Osteoblast (primary cell): ENCODE data around the gene FKBP11. TPM values are rescaled to one million over a fixed set of nuclear protein-coding genes. Genes with fewer than 3 reads are reported as not detected.

Experiments
- DNase-seq: peaks from one replicate; pipeline ENCODE4 v3.0.0; 2011; ENCODE audit warnings: low spot score, mixed read lengths; ENCODE audit not compliant: insufficient read length; ENCODE audit errors: missing footprints
- H2AFZ ChIP-seq: 2 replicates; pipeline ENCODE4 v1.6.0; 2011; ENCODE audit warnings: mild to moderate bottlenecking, low read length
- H3K27ac ChIP-seq: 2 replicates; pipeline ENCODE4 v1.5.1; 2011; ENCODE audit warnings: mild to moderate bottlenecking, low read depth, low read length, moderate library complexity
- H3K27me3 ChIP-seq: 2 replicates; pipeline ENCODE4 v1.6.0; 2012; ENCODE audit warnings: mild to moderate bottlenecking, control low read depth, inconsistent platforms, low read length, moderate library complexity; ENCODE audit not compliant: insufficient read depth
- H3K36me3 ChIP-seq: 2 replicates; pipeline ENCODE4 v1.5.1; 2011; ENCODE audit warnings: mild to moderate bottlenecking, low read length, control low read depth, moderate library complexity; ENCODE audit not compliant: insufficient read depth
- H3K4me1 ChIP-seq: 2 replicates; pipeline ENCODE4 v1.5.1; 2011; ENCODE audit warnings: mild to moderate bottlenecking, low read length, control low read depth, moderate library complexity; ENCODE audit not compliant: insufficient read depth
- H3K4me2 ChIP-seq: 2 replicates; pipeline ENCODE4 v1.6.0; 2011; ENCODE audit warnings: mild to moderate bottlenecking, low read length; ENCODE audit not compliant: insufficient read depth
- H3K4me3 ChIP-seq: fragments of 200-600 bp; sonication (generic); 3 replicates; pipeline ENCODE4 v1.5.1; 2012; ENCODE audit warnings: mild to moderate bottlenecking, low read length, inconsistent platforms; ENCODE audit not compliant: insufficient read depth
- H3K79me2 ChIP-seq: 2 replicates; pipeline ENCODE4 v1.6.0; 2012; ENCODE audit warnings: mild to moderate bottlenecking, low read length, control low read depth, inconsistent platforms; ENCODE audit not compliant: insufficient read depth
- H3K9me3 ChIP-seq: 2 replicates; pipeline ENCODE4 v1.5.1; 2011; ENCODE audit warnings: low read depth, low read length, control low read depth
- H4K20me1 ChIP-seq: 2 replicates; pipeline ENCODE4 v1.6.0; 2012; ENCODE audit warnings: mild to moderate bottlenecking, low read length, control low read depth; ENCODE audit not compliant: insufficient read depth
- CTCF ChIP-seq: IDR thresholded peaks from 2 replicates; pipeline ENCODE4 v1.5.1; 2011; ENCODE audit warnings: mild to moderate bottlenecking, low read depth, low read length, moderate library complexity; ENCODE audit errors: extremely low read depth
- total RNA-seq: library from RNA; depleted of rRNA; stranded (reverse); fragments of >200 nt; gene quantifications from 2 replicates; pipeline ENCODE4 v1.2.3, GENCODE V29; 2012

FKBP11 gene
- total RNA-seq, 1 donor = 31.8 TPM

GRCh38 chr12:48946943-48947342 lies 21.7 kb upstream of the FKBP11 start:
- TF ChIP-seq CTCF = no peak
- no peak overlapping the region for H2AFZ ChIP-seq
- H3K4me3 ChIP-seq = no peak overlapping the region
- no peaks in the 10 kb centered on the region for H3K4me1 ChIP-seq
- peaks cover 92% of the 10 kb centered on the region for H3K79me2 ChIP-seq
- H3K36me3 ChIP-seq = peaks cover 11% of the 10 kb centered on the region
- H3K27me3 ChIP-seq = no peaks in the 10 kb centered on the region
- H4K20me1 ChIP-seq = peaks cover 52% of the 10 kb centered on the region
- H3K4me2 ChIP-seq = no peak overlapping the region
- DNase-seq = no peak
- H3K27ac ChIP-seq = no peak overlapping the region
- H3K9me3 ChIP-seq = no peaks in the 10 kb centered on the region

- Histone ChIP-seq H2AFZ (no peak overlapping the region), H3K27ac (no peak overlapping the region), H3K4me2 (no peak overlapping the region), H3K4me1 (no peaks in the 10 kb centered on the region), H3K36me3 (peaks cover 11% of the 10 kb centered on the region), H4K20me1 (peaks cover 58% of the 10 kb centered on the region), H3K79me2 (peaks cover 93% of the 10 kb centered on the region), H3K9me3 (no peaks in the 10 kb centered on the region), H3K27me3 (no peaks in the 10 kb centered on the region), H3K4me3 (no peak overlapping the region)
- DNase-seq = no peak
- no peak for TF ChIP-seq CTCF
Observed at GRCh38 chr12:48946205-48946604, 20.9 kb upstream of the FKBP11 start.

GRCh38 chr12:48943221-48943620 lies 17.9 kb upstream of the FKBP11 start:
- Histone ChIP-seq H3K79me2 (peaks cover 87% of the 10 kb centered on the region), H2AFZ (no peak overlapping the region), H3K36me3 (peaks cover 28% of the 10 kb centered on the region), H3K4me1 (no peaks in the 10 kb centered on the region), H3K4me2 (no peak overlapping the region), H3K27ac (no peak overlapping the region), H4K20me1 (peaks cover 70% of the 10 kb centered on the region), H3K9me3 (no peaks in the 10 kb centered on the region), H3K27me3 (no peaks in the 10 kb centered on the region), H3K4me3 (no peak overlapping the region)
- DNase-seq = no peak
- no peak for TF ChIP-seq CTCF

- no peak overlapping the region for H3K27ac ChIP-seq
- TF ChIP-seq CTCF = no peak
- H2AFZ ChIP-seq = no peak overlapping the region
- no peaks in the 10 kb centered on the region for H3K4me1 ChIP-seq
- peaks cover 77% of the 10 kb centered on the region for H4K20me1 ChIP-seq
- no peaks in the 10 kb centered on the region for H3K27me3 ChIP-seq
- peak; percentile 79 for DNase-seq
- no peak overlapping the region for H3K4me3 ChIP-seq
- H3K9me3 ChIP-seq = no peaks in the 10 kb centered on the region
- H3K4me2 ChIP-seq = no peak overlapping the region
- H3K79me2 ChIP-seq = peaks cover 66% of the 10 kb centered on the region
- peaks cover 50% of the 10 kb centered on the region for H3K36me3 ChIP-seq
Observed at GRCh38 chr12:48940181-48940580, 14.9 kb upstream of the FKBP11 start.
